OCI-M2 (cell line): ENCODE data around the gene PAPPA2.
"Not testable (repeated sequence)": the region's sequence is repeated elsewhere in the genome, so short reads cannot be mapped to it uniquely, and the experiment has no call there.

ENCODE experiments used
- DNase-seq: peaks from one replicate; lab custom pipeline; 2025; ENCODE audit not compliant: unreplicated experiment; lab: John Stamatoyannopoulos, UW

The PAPPA2 gene

GRCh38 chr1:176745945-176746344 lies 283.0 kb downstream of the PAPPA2 start:
- DNase-seq: no peak

- no peak for DNase-seq
Observed at GRCh38 chr1:176752505-176752904, 289.5 kb downstream of the PAPPA2 start.

GRCh38 chr1:176754676-176755075 lies 291.7 kb downstream of the PAPPA2 start:
- no peak for DNase-seq

GRCh38 chr1:176756817-176757216 lies 293.8 kb downstream of the PAPPA2 start:
- not testable (repeated sequence) for DNase-seq

GRCh38 chr1:176765608-176766007 lies 302.6 kb downstream of the PAPPA2 start:
- no peak for DNase-seq

GRCh38 chr1:176766779-176767178 lies 303.8 kb downstream of the PAPPA2 start:
- DNase-seq: no peak

- DNase-seq: no peak
Observed at GRCh38 chr1:176767714-176768136, 304.8 kb downstream of the PAPPA2 start.

- DNase-seq: no peak
Observed at GRCh38 chr1:176768532-176768931, 305.6 kb downstream of the PAPPA2 start.

GRCh38 chr1:176770066-176770465 lies 307.1 kb downstream of the PAPPA2 start:
- DNase-seq: no peak

GRCh38 chr1:176773038-176773437 lies 310.1 kb downstream of the PAPPA2 start:
- no peak for DNase-seq

- DNase-seq: no peak
Observed at GRCh38 chr1:176774224-176774623, 311.2 kb downstream of the PAPPA2 start.

- DNase-seq: no peak
Observed at GRCh38 chr1:176775378-176775777, 312.4 kb downstream of the PAPPA2 start.

GRCh38 chr1:176775996-176776395 lies 313.0 kb downstream of the PAPPA2 start:
- DNase-seq: no peak

- DNase-seq: no peak
Observed at GRCh38 chr1:176778056-176778455, 315.1 kb downstream of the PAPPA2 start.

- no peak for DNase-seq
Observed at GRCh38 chr1:176779992-176780328, 317.0 kb downstream of the PAPPA2 start.

- DNase-seq: no peak
Observed at GRCh38 chr1:176783309-176783708, 320.3 kb downstream of the PAPPA2 start.

- DNase-seq: no peak
Observed at GRCh38 chr1:176785056-176785455, 322.1 kb downstream of the PAPPA2 start.

- DNase-seq: no peak
Observed at GRCh38 chr1:176785791-176786190, 322.8 kb downstream of the PAPPA2 start.

- no peak for DNase-seq
Observed at GRCh38 chr1:176786274-176786673, 323.3 kb downstream of the PAPPA2 start.

GRCh38 chr1:176789571-176790090 lies 326.7 kb downstream of the PAPPA2 start:
- DNase-seq: no peak

GRCh38 chr1:176790786-176791185 lies 327.8 kb downstream of the PAPPA2 start:
- DNase-seq: no peak

GRCh38 chr1:176791906-176792305 lies 328.9 kb downstream of the PAPPA2 start:
- no peak for DNase-seq

- no peak for DNase-seq
Observed at GRCh38 chr1:176794897-176795508, 332.0 kb downstream of the PAPPA2 start.
